Posterior cingulate gyrus (tissue), 11 donors: ENCODE results near the gene WDR59.
"Not testable (repeated sequence)": the region's sequence is repeated elsewhere in the genome, so short reads cannot be mapped to it uniquely, and the experiment has no call there.

Source experiments
- DNase-seq, 10 donors: peaks; one replicate each; pipeline versions ENCODE4 v3.0.0 to v3.0.0-alpha.2; 2020 to 2021; ENCODE audit warnings: mixed read lengths in 3 of 10
- intact Hi-C: fragments of 100-400 bp; cut with DNase I; formaldehyde crosslinking; loops from one replicate; pipeline ENCODE4 v1.15.1; 2023

WDR59 gene

DNA sequence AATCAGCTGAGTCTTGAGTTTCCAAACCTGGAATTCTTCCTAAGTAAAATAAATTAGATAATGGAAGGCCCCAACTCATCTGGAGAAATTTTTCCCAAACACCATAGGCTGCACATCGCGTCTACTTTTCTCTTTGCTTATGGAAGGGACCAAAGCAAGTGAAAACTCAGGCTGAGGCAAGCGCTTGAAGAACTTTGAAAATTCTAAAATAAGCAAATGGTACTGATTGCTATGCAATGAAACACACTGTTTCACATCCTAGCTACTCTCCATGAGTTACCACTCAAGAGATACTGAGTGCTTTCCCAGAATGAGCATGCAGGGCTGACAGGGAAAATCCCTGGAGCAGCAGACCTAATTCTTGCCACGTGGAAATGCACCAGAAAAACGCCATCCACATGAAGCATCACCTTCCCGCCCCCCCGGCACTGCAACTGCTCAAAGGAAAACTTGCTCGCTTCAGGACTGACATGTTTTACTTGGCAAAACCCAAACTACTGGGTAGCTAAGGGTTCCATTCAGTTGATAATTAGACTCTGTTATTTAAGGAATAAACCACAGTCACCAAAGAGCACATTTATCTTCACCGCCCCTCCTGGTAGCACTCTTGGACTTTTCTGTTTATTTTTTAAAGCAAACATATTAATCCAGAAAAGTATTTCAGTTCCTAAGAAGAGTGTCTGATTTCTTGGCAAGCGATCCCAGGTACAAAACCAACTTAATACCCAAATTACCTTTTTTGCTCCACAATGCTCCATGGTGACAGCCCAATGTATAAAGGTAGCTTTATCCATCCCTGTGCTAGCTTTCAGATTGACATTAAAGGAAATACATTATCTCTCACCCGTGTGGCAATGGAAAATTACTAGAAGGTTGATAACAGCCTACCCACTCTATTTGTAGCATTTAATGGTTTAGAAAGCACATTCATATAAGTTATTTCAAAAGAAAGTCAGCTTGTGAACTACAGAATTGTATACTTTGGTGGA is 62.5 kb downstream of the WDR59 start:
- intact Hi-C loops, result no loop called here
- DNase-seq, result peak in 1 of 10 donors; percentile 8

DNA sequence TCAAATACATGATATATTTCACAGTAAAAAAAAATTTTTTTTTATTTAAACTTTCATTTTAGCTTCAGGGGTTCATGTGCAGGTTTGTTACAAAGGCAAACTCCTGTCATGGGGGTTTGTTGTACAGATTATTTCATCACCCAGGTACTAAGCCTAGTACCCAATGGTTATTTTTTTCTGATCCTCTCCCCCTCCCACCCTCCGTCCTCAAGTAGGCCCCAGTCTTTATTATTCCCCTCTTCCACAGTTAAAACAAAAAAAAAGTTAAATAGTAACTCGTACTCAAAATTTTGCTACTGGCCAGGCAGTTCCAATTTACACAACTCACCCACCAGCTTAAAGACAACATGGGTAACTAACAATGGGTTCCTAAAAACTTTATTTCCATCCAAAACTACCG is 63.9 kb downstream of the WDR59 start:
- no peak for DNase-seq
- intact Hi-C loops, result no loop called here

DNA sequence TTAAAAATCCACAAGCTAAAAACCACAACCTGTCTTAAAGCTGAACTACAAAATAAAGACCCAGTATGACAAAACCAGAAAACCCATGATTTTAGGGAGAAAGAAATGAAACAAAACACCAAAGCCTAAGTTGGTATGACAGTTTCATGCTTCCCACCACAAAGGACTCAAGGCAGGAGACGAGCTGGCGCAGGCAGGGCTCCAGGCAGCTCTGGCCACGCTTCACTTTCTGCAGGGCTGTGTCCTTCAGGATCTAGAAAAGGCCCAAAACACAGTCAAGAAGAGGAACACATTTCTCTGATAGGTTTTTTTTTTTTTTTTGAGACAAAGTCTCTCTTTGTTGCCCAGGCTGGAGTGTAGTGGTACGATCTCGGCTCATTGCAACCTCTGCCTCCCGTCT is 75.3 kb downstream of the WDR59 start:
- intact Hi-C loops, result no loop called here
- no peak for DNase-seq

DNA sequence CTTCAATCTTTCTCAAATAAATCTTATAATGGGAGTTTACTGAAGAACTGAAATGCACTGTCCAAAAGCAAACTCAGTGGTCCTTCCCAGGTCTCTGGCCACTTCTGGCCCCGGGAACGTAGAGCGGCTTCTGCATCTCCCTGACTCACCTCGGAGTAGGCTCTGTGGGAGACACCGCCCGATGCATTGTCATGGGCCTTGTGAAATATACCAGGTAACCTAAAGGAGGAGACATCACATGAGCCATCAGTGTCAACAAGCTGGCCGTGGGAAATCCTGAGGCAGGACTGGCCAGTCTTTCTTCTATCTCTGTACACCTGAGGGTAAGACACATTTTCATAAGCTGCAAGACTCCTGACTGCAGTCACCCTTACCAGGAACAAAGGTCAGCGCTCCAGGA is 76.2 kb downstream of the WDR59 start:
- intact Hi-C loops, DNase-seq: not testable (repeated sequence)

DNA sequence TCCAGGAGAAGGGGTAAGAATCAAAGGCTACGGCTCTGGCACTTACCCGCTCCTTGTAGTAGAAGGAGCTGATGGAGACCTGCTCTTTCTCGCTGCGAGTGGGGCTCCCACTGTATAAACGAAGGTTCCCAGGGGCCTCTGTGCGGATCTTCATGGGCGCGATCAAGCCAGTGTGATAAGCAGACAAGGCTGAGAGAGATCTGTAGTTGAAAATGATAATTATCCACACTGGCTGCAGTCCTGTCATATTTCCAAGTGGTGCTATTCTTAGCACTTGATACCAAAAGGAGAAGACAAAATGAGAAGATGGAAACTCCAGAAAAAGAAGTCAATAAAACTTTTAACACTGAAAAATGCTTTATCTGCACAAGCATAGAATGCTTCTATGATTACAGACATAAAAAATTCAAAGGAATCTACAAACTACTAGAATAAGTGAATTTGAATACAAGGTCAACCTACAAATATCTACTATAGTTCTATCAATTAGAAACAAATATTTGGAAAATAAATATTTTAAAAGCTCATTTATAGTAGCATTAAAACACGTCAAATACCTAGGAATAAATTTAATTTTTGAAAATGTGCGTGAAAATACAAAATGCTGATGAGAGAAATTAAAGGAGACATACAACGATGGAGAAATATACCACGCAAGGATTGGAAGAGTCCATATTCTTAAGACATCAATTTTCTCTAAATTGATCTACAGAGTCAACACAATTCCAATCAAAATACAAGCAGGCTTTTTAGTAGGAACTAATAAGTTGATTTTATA is 80.8 kb downstream of the WDR59 start:
- intact Hi-C loops, result no loop called here
- DNase-seq, result no peak

DNA sequence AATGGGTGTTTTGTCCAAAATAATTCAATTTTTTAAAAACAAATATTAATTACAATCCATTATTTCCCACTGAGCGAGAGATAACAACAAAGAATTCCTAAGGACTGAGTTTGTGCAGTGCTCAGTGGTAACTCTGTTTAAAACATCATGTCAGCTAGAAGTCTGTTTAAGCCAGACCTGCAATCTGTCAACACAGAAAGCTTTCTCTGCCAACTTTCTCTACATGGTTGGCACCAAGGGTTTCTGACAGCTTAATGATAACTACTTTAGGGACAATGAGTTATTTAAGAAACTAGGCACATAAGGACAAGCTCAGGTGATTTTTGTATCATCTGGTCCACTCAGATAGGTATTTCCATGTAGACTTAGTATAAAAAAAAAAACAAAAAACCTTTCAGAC is 81.8 kb downstream of the WDR59 start:
- intact Hi-C loops, result no loop called here

DNA sequence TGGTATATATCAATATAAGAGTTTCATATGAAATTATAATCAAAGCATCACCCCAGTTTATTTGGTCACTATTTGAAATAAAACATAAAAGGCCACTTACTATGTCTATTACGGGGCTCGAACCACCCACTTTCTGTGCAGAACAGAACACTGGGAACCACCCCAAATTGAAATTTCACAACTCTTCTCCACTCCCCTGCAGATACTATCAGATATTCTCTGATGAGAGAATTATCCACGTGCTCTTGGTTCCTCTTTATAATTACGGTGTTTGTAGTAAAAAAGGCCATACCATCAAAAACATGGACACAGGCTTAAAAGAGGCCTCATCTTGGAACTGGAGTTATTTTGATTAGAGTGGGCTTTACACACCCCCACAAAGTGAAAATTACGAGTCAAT is 82.8 kb downstream of the WDR59 start:
- intact Hi-C loops, result no loop called here
- no peak for DNase-seq

More for the DNA sequence above, 81.8 kb downstream of the WDR59 start:
- no peak for DNase-seq

DNA sequence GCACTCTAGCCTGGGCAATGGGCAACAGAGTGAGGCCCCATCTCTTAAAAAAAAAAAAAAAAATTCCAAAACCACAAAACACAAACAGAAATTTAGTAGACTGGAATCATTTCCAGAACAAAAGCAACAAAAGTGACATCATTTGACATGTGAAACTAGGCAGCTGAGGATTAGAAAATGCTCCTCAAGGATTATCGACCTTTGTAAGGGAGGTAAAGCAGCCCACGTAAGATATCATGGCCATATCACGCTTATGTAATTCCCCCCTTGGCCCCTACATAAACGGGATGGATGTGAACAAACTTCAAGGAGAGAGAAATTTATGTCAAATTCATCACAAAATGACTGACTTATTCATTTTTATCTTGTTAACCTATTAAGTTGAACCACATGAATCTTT is 83.3 kb downstream of the WDR59 start:
- intact Hi-C loops, result no loop called here

DNA sequence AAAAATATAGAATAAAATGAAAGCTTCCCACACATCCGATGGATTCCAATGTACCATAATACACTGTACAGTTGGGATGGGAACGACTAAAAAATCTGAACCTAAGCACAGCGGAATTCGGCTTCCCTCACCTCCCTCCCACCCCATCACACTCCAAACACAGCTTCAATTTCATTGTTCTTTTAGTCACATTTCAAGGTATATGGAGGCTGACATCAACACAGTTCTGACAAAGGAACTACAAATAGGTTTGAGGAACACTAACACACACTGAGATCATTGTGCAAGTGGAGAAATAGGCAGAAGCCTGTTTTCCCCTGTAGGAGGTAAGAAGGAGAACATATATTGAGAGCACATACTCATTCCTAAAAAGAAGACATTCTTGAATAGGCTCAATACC is 85.1 kb downstream of the WDR59 start:
- no peak for DNase-seq
- intact Hi-C loops, result no loop called here

More for the DNA sequence above, 83.3 kb downstream of the WDR59 start:
- DNase-seq, result no peak

DNA sequence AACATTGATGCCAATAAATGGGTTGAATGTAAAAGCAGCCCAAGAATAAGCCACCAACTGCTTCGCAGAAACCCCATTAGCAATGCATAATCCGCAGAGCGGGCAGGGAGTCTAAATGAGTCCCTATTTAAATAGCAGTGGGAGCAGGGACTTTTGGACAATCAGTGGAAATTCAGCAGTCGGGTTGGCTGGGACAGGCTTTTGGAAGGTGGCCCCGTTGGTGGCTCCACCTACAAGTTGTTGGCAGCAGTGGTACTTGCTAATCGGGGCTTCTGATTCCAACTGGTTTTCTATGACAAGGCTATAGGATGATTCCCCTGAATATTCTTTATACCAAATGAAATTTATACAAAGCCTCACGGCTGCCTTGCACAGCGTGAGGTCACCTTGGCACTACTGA is 86.3 kb downstream of the WDR59 start:
- intact Hi-C loops, result no loop called here
- peak in 6 of 10 donors; percentile 8 to 86 (median 20) for DNase-seq

DNA sequence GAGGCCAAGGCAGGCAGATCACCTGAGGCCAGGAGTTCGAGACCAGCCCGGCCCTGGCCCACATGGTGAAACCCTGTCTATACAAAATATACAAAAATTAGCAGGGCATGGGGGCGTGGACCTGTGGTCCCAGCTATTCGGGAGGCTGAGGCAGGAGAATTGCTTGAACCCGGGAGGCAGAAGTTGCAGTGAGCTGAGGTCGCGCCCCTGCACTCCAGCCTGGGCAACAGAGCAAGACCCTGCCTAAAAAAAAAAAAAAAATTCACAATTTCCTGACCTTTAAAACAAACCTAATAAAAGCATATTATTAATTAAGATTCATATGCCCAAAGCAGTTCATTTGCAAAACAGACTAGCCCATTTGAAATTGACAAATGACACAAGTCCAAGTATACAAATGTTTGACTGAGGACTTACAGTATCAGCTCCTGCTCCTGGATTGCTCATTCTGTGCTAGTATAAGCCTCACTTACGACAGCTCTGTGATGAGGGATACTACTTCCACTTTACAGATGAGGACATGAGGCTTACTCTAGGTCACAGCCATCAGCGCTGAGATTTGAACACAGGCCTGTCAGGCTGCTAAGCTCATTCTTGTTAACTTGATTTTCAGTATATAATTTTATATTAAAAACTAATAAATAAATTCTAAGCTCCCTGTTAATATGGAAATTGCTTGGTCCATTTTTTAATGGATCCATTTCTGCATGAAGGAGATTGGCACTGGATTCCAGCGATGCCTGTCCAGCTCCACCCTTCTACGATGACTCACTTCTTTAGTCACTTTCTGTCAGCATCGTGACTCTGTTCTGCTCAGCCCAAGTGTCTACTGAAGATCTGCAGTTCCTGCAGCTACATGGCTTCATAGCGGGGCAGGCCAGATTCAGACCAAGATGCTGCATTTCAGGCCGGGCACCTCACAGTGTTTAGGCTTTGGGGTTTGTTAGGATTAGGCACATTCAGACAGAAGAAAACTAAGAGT is 88.2 kb downstream of the WDR59 start:
- intact Hi-C loops, result no loop called here
- DNase-seq, result peak in 2 of 10 donors; percentile 4 to 9

DNA sequence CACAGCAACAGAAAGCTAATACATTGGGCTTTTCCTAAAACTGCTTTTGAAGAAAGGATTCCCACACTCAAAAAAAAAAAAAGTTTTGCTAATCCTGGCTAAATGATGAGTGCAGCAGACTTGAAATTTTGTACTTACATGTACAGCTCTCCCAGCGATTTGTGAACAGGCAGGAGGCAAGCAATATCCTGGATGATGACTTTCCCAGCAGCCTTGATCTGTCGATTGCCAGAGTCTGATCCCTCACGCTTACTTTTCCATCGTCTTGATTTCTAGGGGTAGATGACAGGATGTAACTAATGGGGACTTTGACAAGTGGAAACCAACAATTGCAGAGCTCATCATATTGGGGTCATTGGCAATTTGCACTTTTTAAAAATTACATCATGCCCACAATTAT is 91.4 kb downstream of the WDR59 start:
- DNase-seq, result no peak
- intact Hi-C loops, result no loop called here

DNA sequence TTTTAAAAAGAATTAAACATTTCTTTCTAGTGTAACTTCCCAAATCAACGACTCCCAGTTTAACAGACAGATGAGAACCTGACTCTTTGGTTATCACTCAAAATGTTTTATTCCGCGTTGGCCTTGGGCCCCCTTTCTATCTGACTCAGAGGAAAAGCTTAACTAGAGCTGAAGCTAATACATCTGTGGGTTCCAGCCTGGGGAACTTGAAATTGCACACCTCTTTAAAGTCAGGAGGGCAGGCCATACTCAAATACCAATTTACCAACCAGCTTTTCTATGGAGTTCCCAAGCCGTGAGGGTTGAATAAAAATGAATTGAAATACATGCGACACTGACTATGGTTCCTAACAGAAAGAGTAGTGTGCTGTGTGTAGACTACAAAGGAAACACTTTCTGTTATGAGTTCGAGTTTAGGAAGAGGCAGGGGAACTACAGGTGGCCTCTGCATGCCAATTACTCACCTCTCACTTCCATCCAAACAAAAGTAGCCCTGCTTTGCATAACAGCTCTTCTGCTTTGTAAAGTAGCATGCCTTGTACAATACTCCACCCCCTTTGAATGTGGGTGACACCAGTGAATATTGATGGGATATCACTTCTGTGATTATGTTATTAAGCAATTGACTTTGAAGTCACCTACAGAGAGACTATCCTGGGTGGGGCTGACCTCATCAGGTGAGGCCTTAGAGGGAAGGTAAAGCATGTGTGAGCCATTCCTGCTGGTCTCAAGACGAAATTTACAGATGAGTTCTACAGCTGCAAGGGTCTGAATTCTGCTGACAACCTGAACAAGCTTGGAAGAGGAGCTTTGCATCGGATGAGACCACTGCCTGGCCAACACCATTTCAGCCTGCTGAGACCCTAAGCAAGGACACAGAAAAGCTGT is 92.1 kb downstream of the WDR59 start:
- intact Hi-C loops, result no loop called here

DNA sequence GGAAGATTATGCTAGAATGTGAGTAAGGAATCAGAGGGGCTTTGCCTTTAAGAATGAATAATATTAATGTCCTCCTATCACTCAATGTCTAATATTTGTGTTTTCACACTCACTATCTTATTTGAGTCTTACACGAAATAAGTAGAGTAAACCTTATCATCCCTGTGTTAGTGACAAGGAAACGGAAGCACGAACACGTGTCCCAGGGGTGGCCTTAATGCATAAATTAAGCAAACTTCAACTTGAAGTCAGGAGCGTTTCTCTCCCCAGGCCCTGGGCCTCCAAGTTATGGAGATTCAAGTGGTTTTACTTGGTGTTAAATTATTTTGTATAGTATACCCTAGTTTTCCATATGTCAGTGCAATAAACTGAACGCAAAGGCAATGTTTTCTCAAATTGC is 96.0 kb downstream of the WDR59 start:
- DNase-seq, result no peak
- intact Hi-C loops, result no loop called here

More for the DNA sequence above, 92.1 kb downstream of the WDR59 start:
- no peak for DNase-seq

DNA sequence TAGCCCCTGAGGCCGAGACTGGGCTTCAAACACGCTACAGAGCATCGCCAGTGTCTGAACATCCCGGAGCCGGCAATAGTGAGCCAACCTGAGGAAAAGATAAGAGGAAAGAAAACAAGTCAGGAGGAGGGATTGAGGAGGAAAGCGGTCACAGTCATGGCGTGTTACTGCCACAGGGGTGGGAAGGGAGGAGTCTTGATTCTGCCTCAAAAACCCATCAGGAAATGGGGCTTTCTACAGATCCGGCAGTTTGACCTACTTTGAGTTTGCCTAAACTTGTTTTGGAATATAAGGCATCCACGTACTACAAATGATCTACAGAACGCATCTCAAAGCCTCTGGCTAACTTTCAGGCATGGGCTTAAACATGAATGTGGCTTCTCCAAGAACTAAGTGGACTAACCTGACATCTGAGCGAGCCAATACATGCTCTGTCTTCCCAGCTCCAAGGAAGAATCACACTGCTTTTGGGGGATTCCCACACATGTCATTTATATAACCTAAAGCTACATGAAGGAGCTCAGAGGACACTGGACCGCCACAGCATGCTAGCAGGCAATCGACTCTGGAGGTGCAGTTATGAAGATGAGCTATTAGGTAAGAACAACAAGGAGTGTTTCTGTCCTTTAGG is 96.6 kb downstream of the WDR59 start:
- intact Hi-C loops, result no loop called here
- DNase-seq, result peak in 1 of 10 donors; percentile 23

DNA sequence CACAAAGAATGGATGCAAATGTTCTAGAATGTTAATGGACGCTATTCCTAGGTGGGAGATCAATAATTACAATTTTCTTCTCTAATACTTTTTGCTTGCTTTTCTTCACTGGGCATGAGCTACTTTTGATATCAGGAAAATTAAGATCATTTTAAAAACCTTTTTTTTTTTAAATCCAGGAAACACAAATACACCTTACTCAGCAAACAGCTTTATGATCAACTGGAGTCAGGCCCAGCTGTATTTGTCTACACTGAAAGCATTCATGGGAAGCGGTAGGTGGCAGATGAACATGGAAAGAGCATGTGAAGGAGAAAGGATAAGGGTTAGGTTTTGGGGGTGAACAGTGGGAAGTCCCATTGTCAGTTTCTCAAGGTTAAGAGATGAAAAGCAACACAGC is 97.8 kb downstream of the WDR59 start:
- DNase-seq, result no peak
- intact Hi-C loops, result no loop called here

DNA sequence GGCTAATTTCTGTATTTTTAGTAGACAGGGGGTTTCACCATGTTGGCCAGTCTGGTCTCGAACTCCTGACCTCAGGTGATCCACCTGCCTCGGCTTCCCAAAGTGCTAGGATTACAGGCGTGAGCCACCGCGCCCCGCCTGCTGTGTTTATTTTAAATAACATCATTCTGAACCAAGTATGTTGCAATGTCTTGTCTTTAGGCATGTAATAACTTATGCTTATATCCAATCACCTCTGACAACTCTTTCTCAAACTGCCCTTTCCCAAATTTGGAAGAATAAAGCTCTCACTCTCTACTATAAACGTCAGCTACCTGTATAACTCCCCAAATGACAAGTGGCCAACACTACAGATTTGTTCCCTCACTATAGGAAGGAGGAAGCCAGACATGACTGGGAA is 107.2 kb downstream of the WDR59 start:
- intact Hi-C loops, result no loop called here

DNA sequence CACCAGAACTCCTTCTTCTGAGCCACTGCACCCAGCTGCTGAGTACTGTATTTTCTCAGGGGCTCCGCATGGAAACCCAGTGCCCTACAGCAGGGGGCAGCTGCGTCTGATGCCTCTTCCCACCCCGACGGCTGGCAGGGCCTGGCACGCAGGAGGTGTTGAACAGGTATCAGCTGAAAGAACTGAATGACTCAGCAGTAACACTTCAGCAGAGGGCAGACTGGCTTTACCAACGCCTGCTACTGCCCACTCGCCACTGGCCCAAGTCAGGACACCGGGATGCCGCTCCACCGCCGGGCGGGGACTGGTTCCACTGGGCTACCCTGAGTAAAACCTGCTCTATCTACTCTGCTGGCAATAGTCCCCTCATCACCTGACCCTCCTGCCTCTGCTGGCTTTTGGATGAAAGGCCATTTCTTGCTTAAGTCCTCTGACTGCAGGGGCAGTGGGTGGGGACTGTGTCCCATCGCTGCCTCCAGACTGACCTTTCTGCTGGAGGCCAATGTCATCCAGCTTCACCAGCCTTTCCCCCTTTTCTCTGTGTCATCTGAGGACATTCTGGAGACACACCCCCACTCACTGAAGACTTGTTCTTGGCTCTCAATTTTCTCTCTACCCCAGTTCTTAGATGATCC is 109.9 kb downstream of the WDR59 start:
- intact Hi-C loops, result no loop called here

More for the DNA sequence above, 107.2 kb downstream of the WDR59 start:
- no peak for DNase-seq

More for the DNA sequence above, 109.9 kb downstream of the WDR59 start:
- DNase-seq, result no peak
